EL (cell line): Measurements from ENCODE around the gene NFIC.

Source experiments
- DNase-seq: peaks from one replicate; pipeline ENCODE4 v3.0.0-alpha.2; 2016

The NFIC gene

GRCh38 chr19:3515891-3516422, 149.6 kb downstream of the NFIC start:
- no peak for DNase-seq

- no peak for DNase-seq
These were observed 150.4 kb downstream of the NFIC start for GRCh38 chr19:3516675-3517207.

GRCh38 chr19:3517638-3518037, 151.3 kb downstream of the NFIC start:
- no peak for DNase-seq

GRCh38 chr19:3518255-3518654, 151.9 kb downstream of the NFIC start:
- DNase-seq, result no peak

GRCh38 chr19:3518659-3519058, 152.3 kb downstream of the NFIC start:
- DNase-seq, result no peak
